Progenitor cell of endocrine pancreas (in vitro differentiated cells): ENCODE measurements around the gene BDH1. TPM values are rescaled to one million over a fixed set of nuclear protein-coding genes. Genes with fewer than 3 reads are reported as not detected.

Source experiments
- DNase-seq: peaks from one replicate; pipeline ENCODE4 v3.0.0; 2021; ENCODE audit warnings: low spot score; ENCODE audit not compliant: unreplicated experiment
- H3K27ac Mint-ChIP-seq: 2 replicates; pipeline ENCODE4 v1.8.0; 2021; ENCODE audit warnings: mild to moderate bottlenecking, moderate library complexity, mixed read lengths
- H3K27me3 Mint-ChIP-seq: 2 replicates; pipeline ENCODE4 v1.8.0; 2021; ENCODE audit warnings: mixed read lengths
- H3K36me3 Mint-ChIP-seq: 2 replicates; pipeline ENCODE4 v1.8.0; 2022; ENCODE audit warnings: mixed read lengths; ENCODE audit not compliant: insufficient read depth
- H3K4me1 Mint-ChIP-seq: 2 replicates; pipeline ENCODE4 v1.8.0; 2021; ENCODE audit warnings: low read depth, mixed read lengths
- H3K4me3 Mint-ChIP-seq: 2 replicates; pipeline ENCODE4 v1.8.0; 2021; ENCODE audit warnings: low read depth, mild to moderate bottlenecking, moderate library complexity, mixed read lengths
- H3K9me3 Mint-ChIP-seq: 2 replicates; pipeline ENCODE4 v1.8.0; 2021; ENCODE audit warnings: low read depth, mixed read lengths
- CTCF ChIP-seq: fragments of 200-600 bp; sonication (generic); IDR thresholded peaks from one replicate; pipeline ENCODE4 v1.5.0; 2021; ENCODE audit warnings: antibody characterized with exemption, mild to moderate bottlenecking; ENCODE audit not compliant: unreplicated experiment
- total RNA-seq: library from RNA; stranded (reverse); gene quantifications from 2 replicates; pipeline ENCODE4 v1.2.1, GENCODE V29; 2021

BDH1 gene
- total RNA-seq, 1 donor from 2014 or later, result 41.9 TPM

- Mint-ChIP-seq H3K36me3 (peaks cover 2% of the 10 kb centered on the region), H3K4me3 (no peak overlapping the region), H3K27ac (no peak overlapping the region), H3K4me1 (peaks cover 17% of the 10 kb centered on the region), H3K27me3 (no peaks in the 10 kb centered on the region), H3K9me3 (no peaks in the 10 kb centered on the region)
- no peak for DNase-seq
- TF ChIP-seq CTCF, result no peak
These were observed 6.4 kb downstream of the BDH1 start for GRCh38 chr3:197549261-197549885.

- Mint-ChIP-seq H3K4me1 (peaks cover 12% of the 10 kb centered on the region), H3K27ac (peak overlapping the region; percentile 79), H3K4me3 (peak overlapping the region; percentile 12), H3K9me3 (no peaks in the 10 kb centered on the region), H3K27me3 (no peaks in the 10 kb centered on the region), H3K36me3 (peaks cover 4% of the 10 kb centered on the region)
- DNase-seq, result no peak
- peak; percentile 38 for TF ChIP-seq CTCF
These were observed 8.3 kb downstream of the BDH1 start for GRCh38 chr3:197547306-197548011.

- Mint-ChIP-seq H3K4me3 (no peak overlapping the region), H3K27me3 (no peaks in the 10 kb centered on the region), H3K36me3 (peaks cover 3% of the 10 kb centered on the region), H3K9me3 (no peaks in the 10 kb centered on the region), H3K4me1 (peaks cover 14% of the 10 kb centered on the region), H3K27ac (no peak overlapping the region)
- no peak for TF ChIP-seq CTCF
- DNase-seq, result no peak
These were observed 9.3 kb downstream of the BDH1 start for GRCh38 chr3:197546307-197547085.

- Mint-ChIP-seq H3K4me3 (no peak overlapping the region), H3K27me3 (no peaks in the 10 kb centered on the region), H3K4me1 (peaks cover 23% of the 10 kb centered on the region), H3K36me3 (peaks cover 3% of the 10 kb centered on the region), H3K27ac (no peak overlapping the region), H3K9me3 (no peaks in the 10 kb centered on the region)
- TF ChIP-seq CTCF, result no peak
- no peak for DNase-seq
These were observed 10.2 kb downstream of the BDH1 start for GRCh38 chr3:197545571-197545970.

- no peaks in the 10 kb centered on the region for H3K27me3 Mint-ChIP-seq
- peak overlapping the region; percentile 15 for H3K27ac Mint-ChIP-seq
- peaks cover 3% of the 10 kb centered on the region for H3K36me3 Mint-ChIP-seq
- no peaks in the 10 kb centered on the region for H3K9me3 Mint-ChIP-seq
- H3K4me1 Mint-ChIP-seq, result peaks cover 24% of the 10 kb centered on the region
- DNase-seq, result no peak
- no peak for TF ChIP-seq CTCF
- no peak overlapping the region for H3K4me3 Mint-ChIP-seq
These were observed 10.7 kb downstream of the BDH1 start for GRCh38 chr3:197545101-197545500.
